GM12891 (cell line): ENCODE results near the gene GOT1.

Experiments
- PAX5 ChIP-seq: IDR thresholded peaks from 2 replicates; pipeline ENCODE4 v1.6.1; 2011; ENCODE audit warnings: low read length, moderate library complexity, mild to moderate bottlenecking; ENCODE audit not compliant: insufficient read depth, severe bottlenecking
- POLR2A ChIP-seq: IDR thresholded peaks from 2 replicates; pipeline ENCODE4 v1.6.1; 2011; ENCODE audit warnings: low read depth, low read length, control low read depth
- POLR2AphosphoS5 ChIP-seq: IDR thresholded peaks from 2 replicates; pipeline ENCODE4 v1.6.1; 2011; ENCODE audit warnings: low read depth, low read length, control low read depth
- POU2F2 ChIP-seq: IDR thresholded peaks from 2 replicates; pipeline ENCODE4 v1.6.1; 2011; ENCODE audit warnings: low read depth, mild to moderate bottlenecking, control low read depth, low read length, moderate library complexity
- TAF1 ChIP-seq: IDR thresholded peaks from 2 replicates; pipeline ENCODE4 v1.6.1; 2011; ENCODE audit warnings: low read depth, low read length, control low read depth

DNA sequence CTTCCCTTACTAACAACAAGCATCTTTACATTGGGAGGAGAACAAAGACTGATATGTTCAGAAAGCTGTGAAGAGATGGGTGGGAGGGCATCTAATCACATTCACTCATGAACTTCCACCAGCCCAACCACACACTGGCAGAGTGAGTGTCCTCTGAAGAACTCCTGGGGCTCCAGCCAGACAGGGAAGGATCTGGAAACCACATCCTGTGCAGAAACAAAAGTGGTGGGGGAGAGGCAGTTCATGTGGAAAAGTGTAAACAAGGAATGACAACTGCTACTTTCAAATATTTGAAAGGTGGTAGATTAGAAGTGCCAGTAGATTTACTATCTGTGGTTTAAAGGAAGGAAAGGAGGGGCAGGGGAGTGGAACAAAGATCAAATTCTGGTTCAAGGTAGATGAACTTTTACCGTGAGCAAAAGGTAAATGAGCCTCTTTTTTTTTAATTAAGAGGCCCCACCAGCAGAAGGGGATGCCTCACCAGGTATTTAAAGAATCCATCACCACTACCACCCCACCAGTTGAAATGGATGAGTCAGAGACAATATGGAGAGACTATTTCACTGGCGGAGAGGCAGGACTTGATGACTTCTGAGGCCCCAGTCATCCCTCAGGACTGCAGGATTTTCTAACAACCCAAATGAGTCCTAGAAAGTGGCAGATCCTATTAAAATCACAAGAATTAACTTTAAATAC lies 34.5 kb downstream of the GOT1 start:
- TF ChIP-seq POLR2A: no peak
- no peak for TF ChIP-seq POLR2AphosphoS5
- TF ChIP-seq POU2F2: no peak
- no peak for TF ChIP-seq PAX5
- TF ChIP-seq TAF1: no peak
